ENCODE measurements around the gene PHC1.
"Not testable (repeated sequence)": the region's sequence is repeated elsewhere in the genome, so short reads cannot be mapped to it uniquely, and the experiment has no call there.

PHC1 gene

DNA sequence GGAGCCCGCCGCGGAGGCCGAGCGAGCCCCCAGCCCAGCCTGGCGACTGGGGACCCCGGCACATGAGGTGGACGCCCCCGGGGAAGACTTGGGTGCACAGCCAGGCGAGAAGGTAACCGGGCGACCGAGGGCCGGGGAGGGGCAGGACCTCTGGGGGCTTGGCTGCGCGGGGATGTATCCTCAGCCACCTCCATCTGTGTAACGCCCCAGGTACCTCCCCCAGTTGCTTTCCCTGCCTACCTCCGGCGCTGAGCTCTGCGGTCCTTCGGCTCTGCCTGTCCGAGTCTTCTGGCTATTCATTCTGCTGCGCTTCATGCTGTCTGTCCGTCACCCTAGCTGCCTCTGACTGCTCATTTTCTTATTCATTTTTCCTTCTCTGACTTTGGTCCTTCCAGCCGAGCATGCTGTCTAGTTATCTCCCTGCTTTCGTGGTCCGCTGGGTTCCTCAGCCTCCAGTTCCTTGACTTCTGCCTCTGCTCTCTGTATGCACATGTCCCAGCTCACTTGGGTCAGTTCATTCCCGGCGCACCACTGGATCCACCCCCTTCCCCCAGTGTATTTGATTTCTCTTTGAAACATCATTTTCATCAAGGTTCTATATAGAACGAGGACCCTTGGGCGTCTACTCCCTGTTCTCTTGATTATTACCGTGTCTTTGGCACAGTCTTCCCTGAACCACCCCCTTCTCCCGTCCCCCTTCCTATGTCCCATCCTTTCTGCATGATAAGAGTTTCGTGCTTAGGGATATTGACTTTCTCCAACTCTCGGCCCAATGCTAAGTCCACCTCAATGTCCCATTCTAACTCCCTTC is 612 bp downstream of the PHC1 start:
- peak overlapping the region; percentile 70 for H3K4me3 ChIP-seq (ENCODE audit: low read depth, low read length)
- in situ Hi-C loops (cut with HindIII; ENCODE audit: low sequenced_read_pairs), result no loop called here
- TF ChIP-seq, protein P1, sequence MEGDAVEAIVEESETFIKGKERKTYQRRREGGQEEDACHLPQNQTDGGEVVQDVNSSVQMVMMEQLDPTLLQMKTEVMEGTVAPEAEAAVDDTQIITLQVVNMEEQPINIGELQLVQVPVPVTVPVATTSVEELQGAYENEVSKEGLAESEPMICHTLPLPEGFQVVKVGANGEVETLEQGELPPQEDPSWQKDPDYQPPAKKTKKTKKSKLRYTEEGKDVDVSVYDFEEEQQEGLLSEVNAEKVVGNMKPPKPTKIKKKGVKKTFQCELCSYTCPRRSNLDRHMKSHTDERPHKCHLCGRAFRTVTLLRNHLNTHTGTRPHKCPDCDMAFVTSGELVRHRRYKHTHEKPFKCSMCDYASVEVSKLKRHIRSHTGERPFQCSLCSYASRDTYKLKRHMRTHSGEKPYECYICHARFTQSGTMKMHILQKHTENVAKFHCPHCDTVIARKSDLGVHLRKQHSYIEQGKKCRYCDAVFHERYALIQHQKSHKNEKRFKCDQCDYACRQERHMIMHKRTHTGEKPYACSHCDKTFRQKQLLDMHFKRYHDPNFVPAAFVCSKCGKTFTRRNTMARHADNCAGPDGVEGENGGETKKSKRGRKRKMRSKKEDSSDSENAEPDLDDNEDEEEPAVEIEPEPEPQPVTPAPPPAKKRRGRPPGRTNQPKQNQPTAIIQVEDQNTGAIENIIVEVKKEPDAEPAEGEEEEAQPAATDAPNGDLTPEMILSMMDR (IDR thresholded peaks at IDR 0.05; ENCODE audit: low read depth, low read length), result no peak
- peak; percentile 58 for DNase-seq (ENCODE audit: low read depth, low spot score)

DNA sequence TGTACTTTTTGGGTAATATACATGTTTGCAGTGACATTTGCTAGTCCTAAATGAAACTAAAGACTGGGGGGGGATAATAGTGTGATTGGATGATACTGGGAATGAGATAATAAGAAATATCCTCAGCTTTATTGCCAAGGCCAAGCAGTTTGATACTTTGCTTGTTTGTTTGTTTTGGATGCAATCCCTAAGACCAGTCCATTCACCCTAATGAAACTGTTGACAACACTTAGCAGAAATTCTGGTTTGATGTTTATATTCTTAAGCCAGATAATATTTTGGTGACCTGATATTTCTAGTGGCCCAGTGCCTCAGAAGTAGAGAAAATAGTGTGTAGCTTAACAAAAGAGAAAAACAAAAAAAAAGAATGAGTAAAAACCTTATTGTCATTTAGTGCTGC is 1.8 kb downstream of the PHC1 start:
- no peak for DNase-seq (ENCODE audit: low read depth, low spot score)
- in situ Hi-C loops (cut with HindIII; ENCODE audit: low sequenced_read_pairs), result no loop called here
- no peak overlapping the region for H3K4me3 ChIP-seq (ENCODE audit: low read depth, low read length)
- TF ChIP-seq, protein P1 (IDR thresholded peaks at IDR 0.05; ENCODE audit: low read depth, low read length), result no peak

DNA sequence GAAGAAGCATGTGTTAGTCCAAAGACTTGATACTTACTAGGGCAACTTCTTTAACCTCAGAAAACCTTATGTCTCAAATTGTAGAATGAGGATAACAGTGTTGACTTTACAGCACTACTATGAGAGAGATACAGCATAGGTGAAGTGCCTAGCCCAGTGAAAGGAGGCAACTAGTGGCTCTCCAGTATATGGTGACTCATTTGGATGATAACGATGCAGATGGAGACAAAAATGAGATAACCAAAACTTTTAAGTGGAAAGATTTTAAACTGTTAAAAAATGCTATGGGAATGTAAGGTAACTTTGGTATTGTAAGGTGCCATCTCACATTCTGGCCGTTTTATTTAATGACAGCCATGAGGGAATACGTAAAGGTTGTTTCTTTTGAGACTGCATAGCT is 2.7 kb downstream of the PHC1 start:
- H3K4me3 ChIP-seq (ENCODE audit: low read depth, low read length), result no peak overlapping the region
- DNase-seq (ENCODE audit: low read depth, low spot score), result no peak
- in situ Hi-C loops (cut with HindIII; ENCODE audit: low sequenced_read_pairs), result no loop called here
- TF ChIP-seq, protein P1 (IDR thresholded peaks at IDR 0.05; ENCODE audit: low read depth, low read length), result no peak

GRCh38 chr12:8917751-8918150 is 3.4 kb downstream of the PHC1 start:
- DNase-seq (ENCODE audit: low read depth, low spot score), result no peak
- in situ Hi-C loops (cut with HindIII; ENCODE audit: low sequenced_read_pairs), result no loop called here
- TF ChIP-seq, protein P1 (IDR thresholded peaks at IDR 0.05; ENCODE audit: low read depth, low read length), result no peak

GRCh38 chr12:8919643-8920042 is 5.3 kb downstream of the PHC1 start:
- H3K4me3 ChIP-seq (ENCODE audit: low read depth, low read length); in situ Hi-C loops (cut with HindIII; ENCODE audit: low sequenced_read_pairs); DNase-seq (ENCODE audit: low read depth, low spot score): not testable (repeated sequence)

More at GRCh38 chr12:8917751-8918150, 3.4 kb downstream of the PHC1 start:
- H3K4me3 ChIP-seq (ENCODE audit: low read depth, low read length), result no peak overlapping the region

DNA sequence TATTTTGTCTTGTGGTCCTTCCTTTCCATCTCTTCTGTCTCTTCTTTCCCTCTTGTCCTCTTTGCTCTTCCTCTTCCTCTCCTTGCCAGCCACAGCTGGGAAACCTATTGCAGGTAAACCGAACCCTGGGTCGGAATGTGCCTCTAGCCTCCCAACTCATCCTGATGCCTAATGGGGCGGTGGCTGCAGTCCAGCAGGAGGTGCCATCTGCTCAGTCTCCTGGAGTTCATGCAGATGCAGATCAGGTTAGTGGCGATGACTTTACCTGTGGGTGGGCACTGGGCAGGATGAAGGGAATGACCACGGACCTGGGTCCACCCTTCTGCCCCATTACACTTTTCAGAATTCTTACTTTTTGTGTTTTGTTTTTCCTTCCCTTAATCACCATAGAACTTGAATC is 8.2 kb downstream of the PHC1 start:
- in situ Hi-C loops (cut with HindIII; ENCODE audit: low sequenced_read_pairs), result no loop called here
- TF ChIP-seq, protein P1 (IDR thresholded peaks at IDR 0.05; ENCODE audit: low read depth, low read length), result no peak
- no peak overlapping the region for H3K4me3 ChIP-seq (ENCODE audit: low read depth, low read length)
- no peak for DNase-seq (ENCODE audit: low read depth, low spot score)

DNA sequence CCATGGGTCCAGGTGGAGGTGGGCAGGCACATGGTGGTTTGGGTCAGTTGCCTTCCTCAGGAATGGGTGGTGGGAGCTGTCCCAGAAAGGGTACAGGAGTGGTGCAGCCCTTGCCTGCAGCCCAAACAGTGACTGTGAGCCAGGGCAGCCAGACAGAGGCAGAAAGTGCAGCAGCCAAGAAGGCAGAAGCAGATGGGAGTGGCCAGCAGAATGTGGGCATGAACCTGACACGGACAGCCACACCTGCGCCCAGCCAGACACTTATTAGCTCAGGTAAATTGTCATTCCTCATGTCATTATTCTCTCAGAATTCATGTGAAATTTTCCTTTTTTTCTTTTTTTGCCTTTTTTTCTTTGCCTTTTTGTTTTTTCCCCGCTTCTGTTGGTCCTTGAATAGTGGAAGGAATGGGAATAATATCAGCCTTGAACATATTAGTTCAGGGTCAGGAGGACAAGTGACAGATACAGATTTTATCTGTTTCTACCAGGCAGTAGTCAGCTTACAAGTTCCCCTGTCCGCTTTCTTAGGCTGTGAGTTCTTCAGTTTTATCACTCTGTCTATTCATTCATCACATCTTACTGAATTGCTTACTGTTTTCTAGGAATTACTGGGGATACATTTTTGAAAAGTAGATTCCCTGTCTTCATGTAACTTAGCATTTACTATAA is 16.5 kb downstream of the PHC1 start:
- in situ Hi-C loops (cut with HindIII; ENCODE audit: low sequenced_read_pairs); DNase-seq (ENCODE audit: low read depth, low spot score); H3K4me3 ChIP-seq (ENCODE audit: low read depth, low read length): not testable (repeated sequence)

DNA sequence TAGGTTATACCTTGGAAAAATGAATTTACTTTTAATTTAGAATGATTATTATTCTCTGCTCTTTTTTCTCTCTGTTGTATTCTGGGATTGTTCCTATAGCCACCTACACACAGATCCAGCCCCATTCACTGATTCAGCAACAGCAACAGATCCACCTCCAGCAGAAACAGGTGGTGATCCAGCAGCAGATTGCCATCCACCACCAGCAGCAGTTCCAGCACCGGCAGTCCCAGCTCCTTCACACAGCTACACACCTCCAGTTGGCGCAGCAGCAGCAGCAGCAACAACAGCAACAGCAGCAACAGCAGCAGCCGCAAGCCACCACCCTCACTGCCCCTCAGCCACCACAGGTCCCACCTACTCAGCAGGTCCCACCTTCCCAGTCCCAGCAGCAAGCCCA is 18.2 kb downstream of the PHC1 start:
- H3K4me3 ChIP-seq (ENCODE audit: low read depth, low read length); DNase-seq (ENCODE audit: low read depth, low spot score); in situ Hi-C loops (cut with HindIII; ENCODE audit: low sequenced_read_pairs): not testable (repeated sequence)

- in situ Hi-C loops (cut with HindIII; ENCODE audit: low sequenced_read_pairs); H3K4me3 ChIP-seq (ENCODE audit: low read depth, low read length); DNase-seq (ENCODE audit: low read depth, low spot score): not testable (repeated sequence)
These were observed 19.8 kb downstream of the PHC1 start for GRCh38 chr12:8934080-8934479.
